ENCODE results near the gene WASF2. TPM values are rescaled to one million over a fixed set of nuclear protein-coding genes. Genes with fewer than 3 reads are reported as not detected.

WASF2 gene
- total and polyA plus RNA-seq, 2 of the 8 experiments (the other 6 are each of a cell fraction or from before 2014, with no cell fraction given), result 32.1 to 86.6 TPM

- Histone ChIP-seq H2BK12ac (ENCODE audit: low read depth, low read length) (no peak overlapping the region), H3K36me3 (ENCODE audit: control insufficient read depth in 2 of 4, insufficient read depth in 4 of 4, low read length in 3 of 4) (no peaks in the 10 kb centered on the region), H3K4me3 (ENCODE audit: extremely low read depth in 1 of 4, insufficient read depth in 2 of 4, low read depth in 3 of 4, low read length in 4 of 4) (no peak overlapping the region), H3K79me2 (ENCODE audit: control insufficient read depth in 1 of 2, insufficient read depth in 2 of 2, low read length in 2 of 2) (no peaks in the 10 kb centered on the region), H3K79me1 (ENCODE audit: low read depth, low read length) (peaks cover 2% of the 10 kb centered on the region; the same call in 1 of the 2 replicates), H2BK15ac (ENCODE audit: low read length) (no peak overlapping the region), H3K9me3 (ENCODE audit: insufficient read depth in 2 of 2, low read depth in 1 of 2, low read length in 1 of 2) (no peaks in the 10 kb centered on the region), H2AFZ (ENCODE audit: low read length) (no peak overlapping the region), H3K23ac (ENCODE audit: insufficient read length) (no peak overlapping the region), H3K27me3 (replicated peaks in 1 of 4; ENCODE audit: control insufficient read depth in 3 of 4, extremely low read depth in 1 of 4, insufficient read depth in 3 of 4, low read length in 3 of 4) (no peaks in the 10 kb centered on the region), H3K4me1 (replicated peaks in 1 of 4; ENCODE audit: control insufficient read depth in 3 of 4, insufficient read depth in 4 of 4, low read length in 3 of 4) (peaks cover 12 to 33% (median 25%) of the 10 kb centered on the region in 4 experiments), H3K9ac (replicated peaks in 1 of 4; ENCODE audit: extremely low read depth in 1 of 4, low read depth in 3 of 4, low read length in 3 of 4) (no peak overlapping the region), H3K4me2 (ENCODE audit: insufficient read depth in 1 of 2, low read depth in 2 of 2, low read length in 2 of 2) (no peak overlapping the region), H2AK5ac (ENCODE audit: low read depth, low read length) (no peak overlapping the region), H3K56ac (replicated peaks; ENCODE audit: insufficient read length, low read depth, low read length) (no peak overlapping the region), H2BK120ac (replicated peaks; ENCODE audit: low read depth, low read length) (no peak overlapping the region), H3K14ac (ENCODE audit: insufficient read length) (no peak overlapping the region), H4K8ac (ENCODE audit: extremely low read depth, insufficient read depth, low read length) (no peak overlapping the region), H3K27ac (ENCODE audit: low read depth, low read length) (no peak overlapping the region), H3K23me2 (ENCODE audit: low read depth, low read length) (no peaks in the 10 kb centered on the region), H4K5ac (ENCODE audit: insufficient read length, low read depth, low read length) (no peak overlapping the region), H4K91ac (replicated peaks; ENCODE audit: insufficient read length, low read length) (no peak overlapping the region), H2BK5ac (ENCODE audit: low read depth, low read length) (no peak overlapping the region), H3K18ac (ENCODE audit: extremely low read depth, low read length) (no peak overlapping the region), H2BK20ac (ENCODE audit: low read length) (no peak overlapping the region), H3K4ac (replicated peaks; ENCODE audit: insufficient read length, low read depth, low read length) (no peak overlapping the region), H4K20me1 (replicated peaks in 1 of 2; ENCODE audit: control insufficient read depth in 1 of 2, insufficient read depth in 2 of 2, low read length in 2 of 2) (peaks cover 0 to 9% of the 10 kb centered on the region in 2 experiments)
- no peak for DNase-seq (ENCODE audit: low read depth in 1 of 2, low spot score in 2 of 2)
- WGBS, 2 experiments (ENCODE audit: extremely low coverage in 1 of 2, insufficient coverage in 1 of 2, insufficient read length in 1 of 2, insufficient replicate concordance in 2 of 2, low coverage in 1 of 2, low lambda C conversion rate in 2 of 2, missing lambda C conversion rate in 1 of 2), result 72% methylated on average over 3 of the region's 3 CpGs; no CpG with 5 or more reads in 1 of the 2 experiments
- TF ChIP-seq JUN (IDR thresholded peaks at IDR 0.05; ENCODE audit: low read depth, low read length), result no peak
- no peak for TF ChIP-seq ASH2L (IDR thresholded peaks at IDR 0.05; ENCODE audit: low read length)
- no peak for TF ChIP-seq E2F6 (IDR thresholded peaks at IDR 0.05)
- TF ChIP-seq CTCF (IDR thresholded peaks at IDR 0.05; ENCODE audit: control extremely low read depth in 1 of 3, insufficient read depth in 1 of 3, low read depth in 1 of 3, low read length in 3 of 3), result no peak
- TF ChIP-seq CREB1 (IDR thresholded peaks at IDR 0.05), result no peak
- TF ChIP-seq SUZ12 (IDR thresholded peaks at IDR 0.05; ENCODE audit: low read length), result no peak
- TF ChIP-seq KDM5A (IDR thresholded peaks at IDR 0.05; ENCODE audit: low read length), result no peak
- TF ChIP-seq JUND (IDR thresholded peaks at IDR 0.05; ENCODE audit: low read length), result no peak
- FAIRE-seq, result no peak
- POLR2A ChIA-PET (ENCODE audit: partially characterized antibody), result interaction anchor here (1.8 to 7.2 kb wide), 3 partner anchors 11 to 19 kb away, joined by 6 to 34 read pairs (median 10); no protein-coding TSS in a partner anchor
- CTCF ChIA-PET (ENCODE audit: partially characterized antibody), result interaction anchor here (0.7 to 56.1 kb wide), 8 partner anchors 13 to 205 kb away, joined by 3 to 1807 read pairs (median 10); partner anchors contain the start of gene AHDC1
Measured at GRCh38 chr1:27538793-27539192, 48.8 kb upstream of the WASF2 start.

All from H1 (cell line).